ENCODE data around the gene CALML6. TPM values are rescaled to one million over a fixed set of nuclear protein-coding genes. Genes with fewer than 3 reads are reported as not detected.

Gene CALML6
- total RNA-seq, 4 donors from 2014 or later = not detected

DNA sequence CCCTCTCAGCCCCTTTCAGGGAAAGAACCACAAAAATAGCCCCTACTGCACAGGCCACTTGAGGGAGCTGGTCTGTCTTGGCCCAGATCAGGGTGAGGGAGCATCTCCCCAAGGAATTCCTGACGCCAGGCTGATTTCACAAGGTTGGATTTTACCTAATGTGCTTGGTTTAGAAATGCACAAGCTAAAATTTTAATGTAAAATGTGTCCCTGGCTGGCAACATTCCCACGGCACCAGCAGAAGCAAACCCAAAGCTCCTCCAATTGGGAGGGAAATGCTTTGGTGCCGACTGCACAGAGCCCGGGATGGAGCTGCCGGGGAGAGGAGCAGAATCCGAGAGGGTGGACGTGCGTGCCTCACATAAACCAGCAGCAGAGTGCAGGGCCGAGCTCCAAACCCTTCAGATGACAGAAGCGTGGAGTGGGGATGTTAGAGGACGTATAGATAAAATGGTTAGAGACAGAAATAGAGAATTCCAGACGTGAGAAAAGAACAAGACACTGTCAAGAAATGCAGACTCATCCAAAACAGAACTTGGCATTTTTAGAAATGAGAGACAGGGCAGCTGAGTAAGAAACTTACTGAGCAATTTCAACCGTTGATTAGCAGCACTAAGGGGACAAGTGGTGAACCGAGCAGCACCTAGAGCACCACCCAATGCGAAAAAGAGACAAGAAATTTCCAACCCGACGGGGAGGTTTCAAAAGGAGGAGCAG lies 45.6 kb downstream of the CALML6 start:
- Histone ChIP-seq H3K27ac (no peak overlapping the region), H3K27me3 (no peaks in the 10 kb centered on the region), H3K4me1 (peaks cover 0 to 7% (median 0%) of the 10 kb centered on the region in 4 donors), H3K9me3 (no peaks in the 10 kb centered on the region), H3K36me3 (no peaks in the 10 kb centered on the region), H3K4me3 (no peak overlapping the region)
- no peak for DNase-seq
- TF ChIP-seq POLR2A (IDR thresholded peaks at IDR 0.05) = no peak
- TF ChIP-seq, protein P1, sequence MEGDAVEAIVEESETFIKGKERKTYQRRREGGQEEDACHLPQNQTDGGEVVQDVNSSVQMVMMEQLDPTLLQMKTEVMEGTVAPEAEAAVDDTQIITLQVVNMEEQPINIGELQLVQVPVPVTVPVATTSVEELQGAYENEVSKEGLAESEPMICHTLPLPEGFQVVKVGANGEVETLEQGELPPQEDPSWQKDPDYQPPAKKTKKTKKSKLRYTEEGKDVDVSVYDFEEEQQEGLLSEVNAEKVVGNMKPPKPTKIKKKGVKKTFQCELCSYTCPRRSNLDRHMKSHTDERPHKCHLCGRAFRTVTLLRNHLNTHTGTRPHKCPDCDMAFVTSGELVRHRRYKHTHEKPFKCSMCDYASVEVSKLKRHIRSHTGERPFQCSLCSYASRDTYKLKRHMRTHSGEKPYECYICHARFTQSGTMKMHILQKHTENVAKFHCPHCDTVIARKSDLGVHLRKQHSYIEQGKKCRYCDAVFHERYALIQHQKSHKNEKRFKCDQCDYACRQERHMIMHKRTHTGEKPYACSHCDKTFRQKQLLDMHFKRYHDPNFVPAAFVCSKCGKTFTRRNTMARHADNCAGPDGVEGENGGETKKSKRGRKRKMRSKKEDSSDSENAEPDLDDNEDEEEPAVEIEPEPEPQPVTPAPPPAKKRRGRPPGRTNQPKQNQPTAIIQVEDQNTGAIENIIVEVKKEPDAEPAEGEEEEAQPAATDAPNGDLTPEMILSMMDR (IDR thresholded peaks at IDR 0.05) = no peak

DNA sequence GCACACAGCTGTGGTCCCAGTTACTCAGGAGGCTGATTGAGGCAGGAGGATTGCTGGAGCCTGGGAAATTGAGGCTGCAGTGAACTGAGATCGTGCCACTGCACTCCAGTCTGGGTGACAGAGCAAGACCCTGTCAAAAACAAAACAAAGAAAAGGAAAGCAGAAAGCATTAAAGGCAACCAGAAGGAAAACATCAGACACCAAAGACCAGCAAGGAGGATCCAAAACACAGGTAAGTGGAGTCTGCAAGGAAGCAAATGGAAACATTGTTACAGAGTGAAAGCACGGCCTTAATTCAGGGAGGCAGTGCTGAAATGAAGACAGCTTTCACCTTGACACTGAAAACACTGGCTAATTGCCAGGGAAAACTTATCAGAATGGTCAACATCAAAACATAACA lies 47.7 kb downstream of the CALML6 start:
- no peaks in the 10 kb centered on the region for H3K36me3 ChIP-seq
- no peak overlapping the region for H3K4me3 ChIP-seq
- peaks cover 0 to 7% (median 0%) of the 10 kb centered on the region in 4 donors for H3K4me1 ChIP-seq
- H3K27ac ChIP-seq = no peak overlapping the region
- H3K27me3 ChIP-seq = no peaks in the 10 kb centered on the region
- no peak for TF ChIP-seq POLR2A (IDR thresholded peaks at IDR 0.05)
- TF ChIP-seq, protein P1 (IDR thresholded peaks at IDR 0.05) = no peak
- DNase-seq = no peak
- no peaks in the 10 kb centered on the region for H3K9me3 ChIP-seq

DNA sequence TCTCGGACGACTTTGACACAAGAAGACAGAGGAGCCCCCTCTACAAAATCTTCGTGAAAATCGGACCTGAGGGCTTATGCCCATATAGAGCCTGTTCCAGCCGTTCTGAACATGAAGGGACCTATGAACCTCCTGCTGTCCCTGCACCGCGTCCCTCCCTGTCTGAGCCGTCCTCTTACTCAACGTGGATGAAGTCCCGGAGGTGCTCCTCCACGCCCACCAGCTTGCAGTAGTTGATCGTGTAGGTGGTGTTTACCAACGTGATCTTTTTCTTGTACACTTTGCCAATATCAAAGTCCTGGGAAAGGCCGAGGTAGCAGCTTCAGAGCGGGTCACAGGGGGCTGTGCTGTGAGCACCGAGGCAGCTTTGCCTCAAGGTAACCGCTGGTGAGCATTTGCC lies 48.5 kb downstream of the CALML6 start:
- DNase-seq = no peak
- TF ChIP-seq, protein P1 (IDR thresholded peaks at IDR 0.05) = no peak
- no peak for TF ChIP-seq POLR2A (IDR thresholded peaks at IDR 0.05)
- Histone ChIP-seq H3K4me1 (peaks cover 0 to 7% (median 0%) of the 10 kb centered on the region in 4 donors), H3K27ac (no peak overlapping the region), H3K4me3 (no peak overlapping the region), H3K27me3 (no peaks in the 10 kb centered on the region), H3K36me3 (no peaks in the 10 kb centered on the region), H3K9me3 (no peaks in the 10 kb centered on the region)

DNA sequence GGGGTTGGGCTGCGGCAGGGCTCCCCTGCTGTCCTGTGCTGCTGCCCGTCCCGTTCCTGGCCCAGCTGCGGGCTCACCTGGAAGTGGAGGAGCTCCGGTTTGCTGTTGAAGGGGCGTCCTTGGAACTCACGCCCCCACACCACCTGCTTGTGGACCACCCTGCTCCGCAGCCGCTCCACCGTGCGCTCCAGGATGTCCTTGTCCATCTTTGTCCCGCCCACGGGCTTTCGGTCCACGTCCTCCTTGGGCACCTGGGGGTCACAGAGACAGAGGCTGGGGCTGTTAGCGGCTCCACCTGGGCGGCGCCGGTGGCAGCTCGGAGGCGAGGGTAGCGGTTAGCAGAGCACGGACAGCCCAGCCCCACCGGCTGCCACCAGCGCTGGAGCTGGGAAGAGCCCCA lies 49.8 kb downstream of the CALML6 start:
- Histone ChIP-seq H3K27ac (no peak overlapping the region), H3K4me3 (no peak overlapping the region), H3K27me3 (no peaks in the 10 kb centered on the region), H3K4me1 (peaks cover 0 to 5% (median 0%) of the 10 kb centered on the region in 4 donors), H3K36me3 (no peaks in the 10 kb centered on the region), H3K9me3 (no peaks in the 10 kb centered on the region)
- TF ChIP-seq, protein P1 (IDR thresholded peaks at IDR 0.05) = no peak
- no peak for TF ChIP-seq POLR2A (IDR thresholded peaks at IDR 0.05)
- DNase-seq = no peak

DNA sequence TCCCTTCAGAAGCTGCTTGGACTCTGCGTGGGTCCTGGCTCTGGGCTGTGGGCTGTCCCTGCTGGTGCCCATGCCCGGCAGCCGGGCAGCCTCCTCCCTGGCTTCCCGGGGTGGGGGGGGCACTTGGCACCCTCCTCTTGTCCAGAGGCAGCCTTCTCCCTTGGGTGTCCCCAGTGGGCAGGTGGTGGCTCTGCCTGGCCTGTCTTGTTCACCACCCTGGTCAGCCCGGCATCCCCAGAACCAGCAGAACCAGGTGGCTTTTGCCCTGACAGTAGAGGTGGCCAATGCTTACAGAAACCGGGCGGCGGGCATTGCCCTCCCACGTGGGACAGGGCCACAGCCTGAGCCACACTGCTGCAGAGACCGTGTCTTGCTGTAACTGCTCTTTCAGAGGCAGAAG lies 50.5 kb downstream of the CALML6 start:
- TF ChIP-seq, protein P1 (IDR thresholded peaks at IDR 0.05) = no peak
- no peak for TF ChIP-seq POLR2A (IDR thresholded peaks at IDR 0.05)
- H3K9me3 ChIP-seq = no peaks in the 10 kb centered on the region
- H3K4me1 ChIP-seq = no peaks in the 10 kb centered on the region
- DNase-seq = no peak
- no peak overlapping the region for H3K4me3 ChIP-seq
- no peaks in the 10 kb centered on the region for H3K27me3 ChIP-seq
- H3K27ac ChIP-seq = no peak overlapping the region
- no peaks in the 10 kb centered on the region for H3K36me3 ChIP-seq

Data from Peyer's patch (tissue), 4 donors.